Activated CD4-positive, CD25-positive, alpha-beta regulatory T cell (primary cell): ENCODE data around the gene DCBLD2.

ENCODE experiments used
- DNase-seq, 4 experiments: peaks; one replicate each; lab custom pipeline; 2025; lab: John Stamatoyannopoulos, UW

Gene DCBLD2

GRCh38 chr3:98768961-98769360, 132.5 kb downstream of the DCBLD2 start:
- no peak for DNase-seq

- no peak for DNase-seq
Measured at GRCh38 chr3:98766924-98767323, 134.6 kb downstream of the DCBLD2 start.

GRCh38 chr3:98765721-98766120, 135.8 kb downstream of the DCBLD2 start:
- no peak for DNase-seq

GRCh38 chr3:98764472-98764884, 137.0 kb downstream of the DCBLD2 start:
- no peak for DNase-seq

GRCh38 chr3:98763819-98764418, 137.6 kb downstream of the DCBLD2 start:
- DNase-seq: no peak

- DNase-seq: no peak
Measured at GRCh38 chr3:98763076-98763475, 138.4 kb downstream of the DCBLD2 start, which contains the start of gene ST3GAL6. Gene ST3GAL6, plus strand, starts transcription at chr3:98763340. Its CDS starts 5,101 bp downstream, at chr3:98768441.

- no peak for DNase-seq
Measured at GRCh38 chr3:98761643-98762229, 139.8 kb downstream of the DCBLD2 start.

GRCh38 chr3:98759629-98760028, 141.9 kb downstream of the DCBLD2 start:
- no peak for DNase-seq

GRCh38 chr3:98755601-98756000, 145.9 kb downstream of the DCBLD2 start:
- DNase-seq: no peak

- DNase-seq: no peak
Measured at GRCh38 chr3:98754483-98754882, 147.0 kb downstream of the DCBLD2 start.

- no peak for DNase-seq
Measured at GRCh38 chr3:98750276-98750919, 151.1 kb downstream of the DCBLD2 start.

GRCh38 chr3:98746882-98747281, 154.6 kb downstream of the DCBLD2 start:
- DNase-seq: no peak

- DNase-seq: no peak
Measured at GRCh38 chr3:98746122-98746521, 155.4 kb downstream of the DCBLD2 start.
